ENCODE measurements around the gene LRIG3. TPM values are rescaled to one million over a fixed set of nuclear protein-coding genes. Genes with fewer than 3 reads are reported as not detected.

LRIG3 gene
- total and polyA plus RNA-seq, 7 donors, result 2.8 to 186 (median 58.1) TPM

DNA sequence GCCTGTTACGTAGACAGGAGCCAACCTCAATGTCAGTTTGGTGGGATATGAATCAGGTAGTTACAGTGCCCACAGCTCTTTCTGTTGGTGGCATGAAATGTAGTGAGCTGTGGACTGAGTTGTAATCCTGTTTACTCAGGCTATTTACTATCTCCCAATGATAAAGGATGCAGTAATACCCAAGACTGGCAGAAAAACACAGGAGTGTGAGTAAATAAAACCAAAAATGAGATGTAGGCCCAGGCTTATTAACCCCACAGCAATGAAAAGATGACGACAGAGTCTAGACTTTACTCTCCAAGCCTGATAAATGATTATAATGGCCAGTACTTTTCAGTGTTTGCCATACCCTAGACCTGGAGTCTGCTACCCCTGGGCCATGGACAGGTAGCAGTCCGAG, 22.8 kb upstream of the LRIG3 start:
- intact Hi-C loops (cut with DNase I), result no loop called here
- H3K4me3 ChIP-seq, result no peak overlapping the region
- no peaks in the 10 kb centered on the region for H3K4me1 ChIP-seq
- no peak overlapping the region for H3K27ac ChIP-seq
- TF ChIP-seq, protein P1, sequence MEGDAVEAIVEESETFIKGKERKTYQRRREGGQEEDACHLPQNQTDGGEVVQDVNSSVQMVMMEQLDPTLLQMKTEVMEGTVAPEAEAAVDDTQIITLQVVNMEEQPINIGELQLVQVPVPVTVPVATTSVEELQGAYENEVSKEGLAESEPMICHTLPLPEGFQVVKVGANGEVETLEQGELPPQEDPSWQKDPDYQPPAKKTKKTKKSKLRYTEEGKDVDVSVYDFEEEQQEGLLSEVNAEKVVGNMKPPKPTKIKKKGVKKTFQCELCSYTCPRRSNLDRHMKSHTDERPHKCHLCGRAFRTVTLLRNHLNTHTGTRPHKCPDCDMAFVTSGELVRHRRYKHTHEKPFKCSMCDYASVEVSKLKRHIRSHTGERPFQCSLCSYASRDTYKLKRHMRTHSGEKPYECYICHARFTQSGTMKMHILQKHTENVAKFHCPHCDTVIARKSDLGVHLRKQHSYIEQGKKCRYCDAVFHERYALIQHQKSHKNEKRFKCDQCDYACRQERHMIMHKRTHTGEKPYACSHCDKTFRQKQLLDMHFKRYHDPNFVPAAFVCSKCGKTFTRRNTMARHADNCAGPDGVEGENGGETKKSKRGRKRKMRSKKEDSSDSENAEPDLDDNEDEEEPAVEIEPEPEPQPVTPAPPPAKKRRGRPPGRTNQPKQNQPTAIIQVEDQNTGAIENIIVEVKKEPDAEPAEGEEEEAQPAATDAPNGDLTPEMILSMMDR (IDR thresholded peaks at IDR 0.05), result no peak
- TF ChIP-seq POLR2AphosphoS5 (IDR thresholded peaks at IDR 0.05), result no peak
- no peak for TF ChIP-seq EP300 (IDR thresholded peaks at IDR 0.05)
- TF ChIP-seq POLR2A (IDR thresholded peaks at IDR 0.05), result no peak
- WGBS, 2 donors, result 80 to 94% methylated on average over 3 of the region's 3 CpGs
- no peaks in the 10 kb centered on the region for H3K36me3 ChIP-seq
- DNase-seq, result no peak
- no peaks in the 10 kb centered on the region for H3K27me3 ChIP-seq
- no peaks in the 10 kb centered on the region for H3K9me3 ChIP-seq

DNA sequence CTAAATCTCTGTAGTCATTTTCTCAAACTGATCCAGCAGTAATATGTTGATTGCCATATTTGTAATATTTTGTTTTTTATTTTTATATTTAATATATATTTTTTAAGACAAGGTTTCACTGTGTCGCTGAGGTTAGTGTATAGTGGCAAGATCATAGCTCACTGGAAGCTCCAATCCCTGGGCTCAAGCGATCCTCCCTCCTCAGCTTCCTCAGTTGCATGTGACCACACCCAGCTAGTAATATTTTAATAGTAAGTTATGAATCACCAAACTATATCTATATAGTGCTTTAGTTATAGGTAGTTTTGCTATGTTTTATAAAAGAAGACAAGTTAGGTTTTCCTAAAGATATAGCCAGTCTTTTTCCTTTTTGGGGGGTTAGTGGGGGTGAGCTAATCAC, 22.0 kb upstream of the LRIG3 start:
- Histone ChIP-seq H3K36me3 (no peaks in the 10 kb centered on the region), H3K9me3 (no peaks in the 10 kb centered on the region), H3K27me3 (no peaks in the 10 kb centered on the region), H3K27ac (no peak overlapping the region), H3K4me3 (no peak overlapping the region), H3K4me1 (no peaks in the 10 kb centered on the region)
- 23 to 70% methylated on average over 2 of the region's 2 CpGs for WGBS, 2 donors
- DNase-seq, result no peak
- intact Hi-C loops (cut with DNase I), result no loop called here
- TF ChIP-seq, protein P1 (IDR thresholded peaks at IDR 0.05), result no peak
- no peak for TF ChIP-seq POLR2AphosphoS5 (IDR thresholded peaks at IDR 0.05)
- TF ChIP-seq EP300 (IDR thresholded peaks at IDR 0.05), result no peak
- TF ChIP-seq POLR2A (IDR thresholded peaks at IDR 0.05), result no peak

DNA sequence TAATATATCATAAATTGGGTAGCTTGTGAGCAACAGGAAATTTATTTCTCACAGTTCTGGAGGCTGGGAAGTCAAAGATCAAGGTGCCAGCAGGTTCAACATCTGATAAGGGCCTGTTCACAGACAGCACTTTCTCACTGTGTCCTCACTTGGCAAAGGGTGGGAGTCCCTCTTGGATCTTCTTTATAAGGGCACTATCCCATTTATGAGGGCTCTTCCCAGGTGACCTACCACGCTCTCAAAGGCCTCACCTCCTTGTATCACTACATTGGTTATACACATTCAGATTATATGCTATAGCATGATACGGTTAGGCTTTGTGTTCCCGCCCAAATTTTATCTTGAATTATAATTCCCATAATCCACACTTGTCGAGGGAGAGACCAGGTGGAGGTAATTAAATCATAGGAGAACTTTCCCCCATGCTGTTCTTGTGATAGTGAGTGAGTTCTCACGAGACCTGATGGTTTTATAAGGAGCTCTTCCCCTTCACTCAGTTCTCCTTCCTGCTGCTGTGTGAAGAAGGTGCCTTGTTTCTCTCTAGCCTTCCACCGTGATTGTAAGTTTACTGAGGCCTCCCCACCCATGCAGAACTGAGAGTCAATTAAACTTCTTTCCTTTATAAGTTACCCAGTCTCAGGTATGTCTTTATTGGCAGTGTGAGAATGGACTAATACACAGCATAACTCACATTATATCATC, 19.2 kb upstream of the LRIG3 start:
- 29 to 68% methylated on average over 6 of the region's 6 CpGs for WGBS, 2 donors
- intact Hi-C loops (cut with DNase I), result no loop called here
- DNase-seq, result no peak
- no peaks in the 10 kb centered on the region for H3K36me3 ChIP-seq
- H3K4me3 ChIP-seq, result no peak overlapping the region
- no peaks in the 10 kb centered on the region for H3K27me3 ChIP-seq
- H3K27ac ChIP-seq, result no peak overlapping the region
- no peaks in the 10 kb centered on the region for H3K9me3 ChIP-seq
- peak in 1 of 2 donors; percentile 20 for TF ChIP-seq POLR2A (IDR thresholded peaks at IDR 0.05)
- TF ChIP-seq EP300 (IDR thresholded peaks at IDR 0.05), result no peak
- no peak for TF ChIP-seq POLR2AphosphoS5 (IDR thresholded peaks at IDR 0.05)
- no peaks in the 10 kb centered on the region for H3K4me1 ChIP-seq

DNA sequence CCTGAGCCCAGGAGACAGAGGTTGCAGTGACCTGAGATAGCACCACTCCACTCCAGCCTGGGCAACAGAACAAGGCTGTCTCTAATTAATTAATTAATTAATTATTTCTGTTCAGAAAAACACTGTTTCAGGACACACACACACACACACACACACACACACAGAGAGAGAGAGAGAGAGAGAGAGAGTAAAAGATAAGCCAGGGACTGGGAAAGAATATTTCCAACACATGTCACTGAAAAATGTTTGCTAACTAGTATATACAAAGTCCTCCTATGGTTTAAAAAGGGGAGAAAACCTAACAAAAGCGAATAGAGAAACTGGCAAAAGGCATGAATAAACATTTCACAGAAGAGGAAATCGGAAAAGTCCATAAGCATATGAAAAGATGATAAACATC, 18.1 kb upstream of the LRIG3 start:
- H3K4me3 ChIP-seq, result no peak overlapping the region

DNA sequence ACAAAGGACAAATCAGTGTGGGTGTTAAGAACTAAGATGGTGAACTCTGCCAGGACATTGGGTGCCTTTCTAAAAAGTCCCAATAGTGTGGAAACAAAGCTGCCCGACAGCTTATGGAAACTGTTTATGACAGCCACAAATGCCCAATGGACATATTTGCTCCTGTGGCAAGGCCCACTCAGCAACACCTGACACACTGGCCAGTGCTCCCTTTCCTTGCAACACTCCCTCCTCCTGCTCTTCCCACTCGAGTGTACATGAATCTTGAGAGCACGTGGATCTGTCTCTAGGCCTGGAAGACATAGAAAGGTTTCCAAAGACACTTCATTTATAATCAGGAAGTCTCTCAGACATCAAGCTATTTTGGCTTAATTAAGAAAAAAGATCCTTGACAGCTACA, 14.2 kb upstream of the LRIG3 start:
- Histone ChIP-seq H3K27me3 (no peaks in the 10 kb centered on the region), H3K9me3 (no peaks in the 10 kb centered on the region), H3K4me1 (no peaks in the 10 kb centered on the region), H3K36me3 (no peaks in the 10 kb centered on the region), H3K27ac (no peak overlapping the region), H3K4me3 (no peak overlapping the region)
- DNase-seq, result no peak
- WGBS, 2 donors, result 72 to 87% methylated on average over 3 of the region's 3 CpGs
- intact Hi-C loops (cut with DNase I), result no loop called here
- TF ChIP-seq POLR2AphosphoS5 (IDR thresholded peaks at IDR 0.05), result no peak
- TF ChIP-seq EP300 (IDR thresholded peaks at IDR 0.05), result no peak
- no peak for TF ChIP-seq POLR2A (IDR thresholded peaks at IDR 0.05)
- TF ChIP-seq, protein P1 (IDR thresholded peaks at IDR 0.05), result no peak

More for the DNA sequence above, 18.1 kb upstream of the LRIG3 start:
- TF ChIP-seq, protein P1 (IDR thresholded peaks at IDR 0.05), result no peak
- no peak for TF ChIP-seq POLR2A (IDR thresholded peaks at IDR 0.05)
- TF ChIP-seq POLR2AphosphoS5 (IDR thresholded peaks at IDR 0.05), result no peak
- no peak for TF ChIP-seq EP300 (IDR thresholded peaks at IDR 0.05)
- Histone ChIP-seq H3K27me3 (no peaks in the 10 kb centered on the region), H3K36me3 (no peaks in the 10 kb centered on the region), H3K4me1 (no peaks in the 10 kb centered on the region), H3K27ac (no peak overlapping the region), H3K9me3 (no peaks in the 10 kb centered on the region)
- intact Hi-C loops (cut with DNase I), result no loop called here
- no peak for DNase-seq
- WGBS, 2 donors, result 85 to 86% methylated on average over 2 of the region's 2 CpGs

All from sigmoid colon (tissue), 7 donors.